IPS-18c (cell line): ENCODE results near the gene CNIH2.
A peak's percentile ranks its signal among the peaks of the same experiment; 100 is the strongest.

Source experiments
- H3K4me3 ChIP-seq: 2 replicates; pipeline ENCODE4 v1.7.0; 2013; ENCODE audit warnings: low read depth, mild to moderate bottlenecking, low read length, moderate library complexity; ENCODE audit not compliant: insufficient read depth
- H3K9me3 ChIP-seq: one replicate; pipeline ENCODE4 v1.6.1; 2013; ENCODE audit warnings: mild to moderate bottlenecking, low read length, moderate library complexity; ENCODE audit not compliant: control insufficient read depth, insufficient read depth

Gene CNIH2

DNA sequence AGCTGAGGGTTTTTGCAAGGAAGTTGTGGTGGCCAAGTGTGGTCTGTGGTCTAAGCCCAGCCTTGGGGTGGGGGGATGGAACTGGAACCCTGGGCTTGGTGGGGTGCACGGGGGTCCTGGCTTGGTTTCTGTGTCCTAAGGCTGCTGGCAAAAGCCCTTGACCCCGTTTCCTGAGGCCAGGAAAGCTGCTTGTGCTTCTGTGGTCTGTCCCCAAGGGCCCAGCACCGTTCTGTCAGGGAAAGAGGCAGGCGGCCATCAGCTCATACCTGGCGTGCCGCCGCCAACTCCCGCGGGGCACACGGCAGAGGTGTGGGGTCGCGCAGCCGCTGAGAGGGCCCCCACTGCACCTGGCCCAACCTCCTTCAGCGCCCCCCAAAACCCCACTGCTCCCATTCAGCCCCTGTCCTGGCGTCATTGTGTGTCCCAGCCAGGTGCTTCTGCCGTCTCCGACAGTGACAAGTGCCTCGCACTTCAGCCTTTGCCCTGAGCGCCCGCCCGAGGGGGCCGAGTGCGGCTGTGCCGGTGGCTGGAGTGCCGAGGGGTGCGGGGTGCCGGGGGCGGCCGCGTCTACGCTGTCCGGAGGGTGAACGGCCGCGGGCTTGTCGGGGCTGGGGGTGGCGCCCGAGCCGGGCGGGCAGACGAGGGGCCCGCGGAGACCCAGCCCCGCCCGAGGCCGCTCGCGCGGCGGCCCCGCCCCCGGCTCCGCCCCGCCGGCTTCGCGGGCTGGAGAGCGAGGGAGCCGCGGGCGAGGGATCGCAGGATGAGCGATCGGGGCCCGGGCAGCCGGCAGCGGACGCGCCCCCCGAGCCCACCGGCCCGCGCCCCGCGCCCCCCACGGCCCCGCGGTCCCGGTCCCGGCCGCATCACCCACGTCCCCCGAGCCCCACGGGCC lies at the start of gene CNIH2:
CNIH2 (plus strand) TSS at position 705 of the 892 bp plus-strand sequence. CDS start 282 bp downstream, outside the sequence.
- no peaks in the 10 kb centered on the region for H3K9me3 ChIP-seq
- peak within 1 kb of the TSS; percentile 61 for H3K4me3 ChIP-seq

- Histone ChIP-seq H3K9me3 (no peaks in the 10 kb centered on the region), H3K4me3 (no peak overlapping the region)
These were observed 49.5 kb upstream of the CNIH2 start for GRCh38 chr11:66228521-66228920.

DNA sequence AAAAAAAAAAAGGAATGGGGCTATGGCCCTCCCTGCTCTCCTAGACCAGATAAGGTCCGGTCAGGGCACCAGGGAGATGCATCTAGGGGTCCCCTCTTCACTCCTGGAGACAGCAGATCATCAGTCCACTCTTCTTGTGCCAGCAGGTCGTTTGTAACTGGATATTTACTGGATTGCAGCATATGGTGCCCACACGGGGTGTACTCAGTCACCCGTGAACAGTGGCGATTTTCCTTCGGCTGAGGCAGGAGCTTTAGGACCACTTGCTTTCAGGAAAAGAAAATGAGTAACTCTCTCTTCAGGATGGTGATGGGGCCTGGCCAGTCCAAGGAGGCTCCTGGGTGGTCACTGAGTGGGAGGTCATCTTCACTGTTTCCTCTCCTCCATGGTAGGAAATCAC lies 47.8 kb upstream of the CNIH2 start:
- Histone ChIP-seq H3K9me3 (no peaks in the 10 kb centered on the region), H3K4me3 (no peak overlapping the region)

DNA sequence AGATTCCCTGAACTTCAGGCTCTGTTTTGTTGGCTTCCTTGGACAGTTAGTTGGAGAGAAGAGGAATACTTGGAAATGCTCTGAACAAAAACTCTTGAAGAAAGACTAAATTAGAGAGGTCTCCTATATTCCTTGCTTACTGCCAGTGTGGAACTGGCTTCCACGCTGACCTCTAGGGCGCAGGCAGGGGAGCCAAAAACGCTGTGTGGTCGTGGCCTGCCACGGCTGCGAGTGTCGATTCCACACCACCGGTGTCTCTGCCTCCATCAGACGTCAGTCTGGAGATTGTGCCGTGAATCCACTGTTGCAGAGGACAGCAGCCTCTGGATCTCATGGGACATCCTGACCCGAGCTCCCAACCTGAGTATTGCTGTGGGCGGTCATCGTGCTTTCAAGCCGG lies 47.0 kb upstream of the CNIH2 start:
- no peaks in the 10 kb centered on the region for H3K9me3 ChIP-seq
- H3K4me3 ChIP-seq, result no peak overlapping the region

GRCh38 chr11:66231561-66231960 lies 46.4 kb upstream of the CNIH2 start:
- Histone ChIP-seq H3K9me3 (no peaks in the 10 kb centered on the region), H3K4me3 (no peak overlapping the region)

DNA sequence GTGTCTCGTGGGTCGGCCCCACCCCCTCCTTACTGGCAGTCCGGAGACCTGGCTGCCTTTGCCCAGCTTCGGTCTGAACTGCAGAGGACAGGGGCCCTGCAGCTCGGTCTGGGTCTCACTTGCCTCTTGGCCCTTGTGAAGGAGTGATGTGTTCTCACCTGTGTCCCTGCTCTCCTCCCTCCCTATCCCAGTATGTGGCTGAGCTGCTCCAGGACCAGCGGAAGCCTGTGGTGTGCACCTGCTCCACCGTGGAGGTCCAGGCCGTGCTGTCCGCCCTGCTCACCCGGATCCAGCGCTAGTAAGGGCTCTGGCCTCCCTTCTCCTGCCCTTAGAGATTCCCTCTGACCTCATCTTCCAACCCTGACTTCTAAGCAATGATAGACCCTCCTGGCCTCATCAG lies 45.2 kb upstream of the CNIH2 start:
- Histone ChIP-seq H3K4me3 (no peak overlapping the region), H3K9me3 (no peaks in the 10 kb centered on the region)

- no peaks in the 10 kb centered on the region for H3K9me3 ChIP-seq
- no peak overlapping the region for H3K4me3 ChIP-seq
These were observed 44.7 kb upstream of the CNIH2 start for GRCh38 chr11:66233301-66233700.

GRCh38 chr11:66235141-66235540 lies 42.8 kb upstream of the CNIH2 start:
- H3K4me3 ChIP-seq, result no peak overlapping the region
- H3K9me3 ChIP-seq, result peaks cover 2% of the 10 kb centered on the region

- H3K9me3 ChIP-seq, result peaks cover 2% of the 10 kb centered on the region
These were observed 40.1 kb upstream of the CNIH2 start for GRCh38 chr11:66237867-66238266.

DNA sequence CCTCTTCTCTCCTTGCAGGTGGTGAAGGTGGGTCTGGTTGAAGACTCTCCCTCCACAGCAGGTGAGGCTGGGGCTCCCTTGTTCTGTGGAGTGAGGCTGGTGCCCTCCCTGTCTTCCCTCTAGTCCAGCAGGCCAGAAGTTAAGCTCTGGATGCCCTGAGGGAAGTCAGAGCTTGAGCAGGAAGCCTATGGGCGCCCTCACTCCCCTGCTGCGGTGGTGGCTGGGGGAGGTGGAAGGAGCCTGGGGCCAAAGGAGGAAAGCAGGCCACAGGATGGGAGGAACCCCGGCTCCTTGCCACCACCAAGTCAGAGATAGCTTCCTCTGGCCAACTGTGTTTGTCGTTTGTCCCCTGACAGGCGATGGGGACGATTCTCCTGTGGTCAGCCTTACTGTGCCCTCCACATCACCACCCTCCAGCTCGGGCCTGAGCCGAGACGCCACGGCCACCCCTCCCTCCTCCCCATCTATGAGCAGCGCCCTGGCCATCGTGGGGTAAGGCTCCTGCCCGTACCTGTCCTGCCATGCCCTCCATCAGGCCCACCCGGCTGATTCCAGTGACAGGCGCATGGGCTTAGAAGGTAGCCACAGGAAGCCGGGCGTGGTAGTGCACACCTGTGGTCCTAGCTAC lies 39.1 kb upstream of the CNIH2 start:
- Histone ChIP-seq H3K4me3 (no peak overlapping the region), H3K9me3 (peaks cover 2% of the 10 kb centered on the region)

More at GRCh38 chr11:66237867-66238266, 40.1 kb upstream of the CNIH2 start:
- H3K4me3 ChIP-seq, result no peak overlapping the region

DNA sequence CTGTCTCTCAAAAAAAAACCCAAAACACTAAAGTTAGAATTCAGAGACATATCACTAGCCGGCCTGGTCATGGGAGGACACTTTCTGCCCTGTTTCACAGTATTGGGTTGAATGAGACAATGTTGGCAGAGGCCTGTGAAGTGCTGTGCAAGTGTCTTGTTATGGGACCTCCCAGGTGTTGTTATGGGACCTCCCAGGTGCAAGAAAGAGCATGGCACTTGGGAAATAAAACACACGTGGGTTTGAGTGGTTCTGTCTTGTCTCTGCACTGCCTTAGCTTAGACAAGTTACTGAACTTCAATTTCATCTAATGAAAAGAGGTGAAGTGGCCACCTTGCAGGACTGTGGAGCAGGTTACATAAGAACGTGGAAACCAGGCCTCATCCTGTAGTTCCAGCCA lies 38.5 kb upstream of the CNIH2 start:
- Histone ChIP-seq H3K9me3 (peaks cover 2% of the 10 kb centered on the region), H3K4me3 (no peak overlapping the region)

DNA sequence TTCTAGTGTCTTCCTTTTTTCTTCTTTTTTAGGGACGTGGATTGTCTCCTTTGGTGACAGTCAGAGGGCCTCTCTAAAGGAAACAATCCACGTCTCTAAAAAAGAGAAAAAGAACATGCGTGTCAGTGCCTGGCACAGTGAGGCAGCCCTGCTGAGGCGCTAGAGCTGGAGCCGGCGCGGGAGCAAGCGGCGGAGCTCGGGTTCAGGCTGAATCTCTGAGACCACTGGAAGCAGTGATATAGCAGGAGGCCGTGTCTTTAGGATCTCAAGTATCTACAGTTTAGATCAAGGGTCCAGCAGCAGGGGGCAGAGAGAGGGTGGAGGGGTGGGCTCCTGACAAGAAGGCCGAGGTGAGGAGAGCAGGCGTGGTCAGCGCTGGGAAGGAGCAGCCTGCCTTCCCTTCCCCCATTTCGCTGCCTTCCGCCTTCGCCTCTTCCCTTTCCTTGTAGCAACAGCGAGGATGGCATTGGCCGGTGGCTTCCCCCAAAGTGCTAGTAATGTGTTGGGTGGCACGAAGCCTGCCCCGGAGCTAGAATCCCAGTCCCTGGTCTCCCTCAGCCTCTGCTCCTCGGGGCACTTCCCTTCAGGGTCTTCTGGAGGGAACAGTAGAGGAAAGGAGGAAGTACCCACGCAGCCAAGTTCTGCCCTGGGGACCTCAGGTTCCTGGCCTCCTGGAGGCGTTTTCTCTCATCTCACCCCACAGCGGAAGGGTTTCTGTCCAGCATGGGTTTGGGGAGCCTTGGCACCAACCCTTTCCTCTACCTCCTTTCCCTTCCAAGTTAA lies 37.8 kb upstream of the CNIH2 start:
- Histone ChIP-seq H3K9me3 (peaks cover 2% of the 10 kb centered on the region), H3K4me3 (no peak overlapping the region)

DNA sequence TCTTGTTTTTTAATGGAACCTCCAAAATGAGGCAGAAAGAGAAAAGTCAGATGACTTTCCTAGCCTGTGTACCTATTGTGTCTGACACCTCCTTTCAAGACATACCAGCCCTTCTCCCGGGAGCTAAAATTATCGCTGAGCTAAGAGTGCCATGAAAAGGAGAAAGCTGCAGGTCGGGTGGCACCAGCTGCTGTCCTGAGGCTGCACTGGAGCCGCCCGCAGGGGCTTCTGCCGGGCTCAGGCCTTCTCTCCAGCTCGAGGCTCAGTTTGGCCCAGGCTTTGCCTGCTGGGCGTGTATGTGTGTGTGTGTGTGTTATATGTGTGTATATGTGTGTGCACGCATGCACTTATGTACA lies 37.2 kb upstream of the CNIH2 start:
- no peak overlapping the region for H3K4me3 ChIP-seq
- peaks cover 2% of the 10 kb centered on the region for H3K9me3 ChIP-seq

DNA sequence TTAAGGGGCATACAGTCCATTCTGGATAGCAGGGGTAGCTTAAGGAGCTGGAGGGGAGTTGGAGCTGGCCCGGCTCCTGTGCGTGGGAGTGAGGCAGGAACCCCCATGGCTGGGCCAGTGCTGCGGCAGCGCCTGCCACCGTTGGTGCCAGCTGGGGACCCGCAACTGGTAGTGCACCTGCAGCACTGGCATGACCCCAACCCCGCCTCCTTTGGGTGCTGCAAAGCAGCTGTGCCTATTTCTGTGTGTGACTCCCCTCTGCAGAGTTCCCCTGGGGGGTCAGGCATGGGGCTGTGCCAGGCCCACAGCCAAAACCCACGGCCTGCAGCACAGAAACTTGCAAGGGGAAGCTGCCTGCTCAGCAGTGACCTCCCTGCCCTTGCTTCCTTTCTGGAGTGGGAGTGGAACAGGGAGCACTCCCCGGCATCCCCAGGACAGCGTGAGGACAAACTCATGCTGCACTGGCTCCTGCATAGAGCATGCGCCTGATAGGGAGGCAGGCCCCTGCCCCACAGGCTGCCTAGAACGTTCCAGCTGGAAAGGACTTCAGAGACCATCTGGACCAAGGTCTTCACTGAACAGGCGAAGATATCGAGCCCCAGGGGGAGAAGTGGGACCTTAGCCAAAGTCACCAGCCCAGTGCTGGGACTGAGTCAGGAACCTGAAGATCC lies 35.7 kb upstream of the CNIH2 start:
- H3K9me3 ChIP-seq, result peaks cover 2% of the 10 kb centered on the region
- H3K4me3 ChIP-seq, result no peak overlapping the region

- no peak overlapping the region for H3K4me3 ChIP-seq
- no peaks in the 10 kb centered on the region for H3K9me3 ChIP-seq
These were observed 34.0 kb upstream of the CNIH2 start for GRCh38 chr11:66243782-66244535.

DNA sequence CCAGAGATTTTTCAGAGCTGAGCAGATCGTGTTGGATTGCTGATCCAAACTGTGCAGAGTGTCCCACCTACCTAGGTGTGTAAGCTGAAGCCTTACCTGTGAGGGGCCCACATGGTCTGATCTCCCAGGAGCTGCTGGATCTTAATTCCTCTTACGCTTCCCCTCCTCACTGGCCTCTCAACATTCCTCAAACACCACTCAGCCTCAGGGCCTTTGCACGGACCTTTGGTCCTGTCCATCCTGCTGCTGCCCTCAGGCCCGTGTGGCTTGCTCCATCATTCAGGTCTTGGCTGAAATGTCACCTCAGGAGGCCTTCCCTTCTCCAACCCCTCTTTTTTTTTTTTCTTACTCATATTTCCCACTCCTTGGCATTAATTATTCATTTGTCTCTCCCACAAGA lies 30.7 kb upstream of the CNIH2 start:
- Histone ChIP-seq H3K4me3 (no peak overlapping the region), H3K9me3 (no peaks in the 10 kb centered on the region)

DNA sequence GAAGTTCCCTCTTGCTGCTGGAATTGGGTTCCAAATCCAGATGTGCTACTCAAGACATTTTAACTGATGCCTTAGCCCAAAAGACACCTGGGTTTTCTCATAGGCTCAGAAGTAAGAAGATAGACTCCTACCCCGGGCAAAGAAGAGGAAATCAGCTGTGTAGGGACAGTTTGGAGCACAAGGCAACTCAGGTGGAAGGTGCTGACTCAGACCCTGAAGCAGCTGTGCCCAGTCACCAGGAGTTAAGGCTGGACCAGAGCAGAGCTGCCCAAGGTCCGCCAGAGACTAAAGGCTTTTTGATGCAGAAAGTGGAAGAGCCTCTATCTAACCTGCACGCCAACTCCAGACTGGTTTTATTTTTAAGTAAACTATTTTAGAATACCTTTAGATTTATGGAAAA lies 30.2 kb upstream of the CNIH2 start:
- no peaks in the 10 kb centered on the region for H3K9me3 ChIP-seq
- no peak overlapping the region for H3K4me3 ChIP-seq
